ENCODE results near the gene TNFAIP8. TPM values are rescaled to one million over a fixed set of nuclear protein-coding genes. Genes with fewer than 3 reads are reported as not detected.

Gene TNFAIP8
- total RNA-seq, 1 experiment from 2014 or later, result 8.0 TPM

GRCh38 chr5:119344231-119344630 is 11.6 kb upstream of the TNFAIP8 start:
- in situ Hi-C loops (cut with HindIII; ENCODE audit: low pct_unique_long_range_greater_than_20kb, low sequenced_read_pairs), result no loop called here
- ChIA-PET CTCF (no interaction called here), POLR2A (no interaction called here)
- no peak for ATAC-seq
- no TSS peak for BruUV-seq (replicated peaks)
- Histone ChIP-seq H3K4me1 (ENCODE audit: control insufficient read depth, insufficient read depth, low read length) (no peaks in the 10 kb centered on the region), H3K4me3 (ENCODE audit: low read depth in 2 of 2, low read length in 2 of 2) (no peak overlapping the region), H3K36me3 (ENCODE audit: control insufficient read depth, insufficient read depth, low read length) (no peaks in the 10 kb centered on the region), H3K27me3 (ENCODE audit: control insufficient read depth, insufficient read depth, low read length) (no peaks in the 10 kb centered on the region), H3K9me3 (ENCODE audit: control insufficient read depth, insufficient read depth, low read depth, low read length) (no peaks in the 10 kb centered on the region), H3K27ac (ENCODE audit: low read length) (no peak overlapping the region)
- TF ChIP-seq, protein P1, sequence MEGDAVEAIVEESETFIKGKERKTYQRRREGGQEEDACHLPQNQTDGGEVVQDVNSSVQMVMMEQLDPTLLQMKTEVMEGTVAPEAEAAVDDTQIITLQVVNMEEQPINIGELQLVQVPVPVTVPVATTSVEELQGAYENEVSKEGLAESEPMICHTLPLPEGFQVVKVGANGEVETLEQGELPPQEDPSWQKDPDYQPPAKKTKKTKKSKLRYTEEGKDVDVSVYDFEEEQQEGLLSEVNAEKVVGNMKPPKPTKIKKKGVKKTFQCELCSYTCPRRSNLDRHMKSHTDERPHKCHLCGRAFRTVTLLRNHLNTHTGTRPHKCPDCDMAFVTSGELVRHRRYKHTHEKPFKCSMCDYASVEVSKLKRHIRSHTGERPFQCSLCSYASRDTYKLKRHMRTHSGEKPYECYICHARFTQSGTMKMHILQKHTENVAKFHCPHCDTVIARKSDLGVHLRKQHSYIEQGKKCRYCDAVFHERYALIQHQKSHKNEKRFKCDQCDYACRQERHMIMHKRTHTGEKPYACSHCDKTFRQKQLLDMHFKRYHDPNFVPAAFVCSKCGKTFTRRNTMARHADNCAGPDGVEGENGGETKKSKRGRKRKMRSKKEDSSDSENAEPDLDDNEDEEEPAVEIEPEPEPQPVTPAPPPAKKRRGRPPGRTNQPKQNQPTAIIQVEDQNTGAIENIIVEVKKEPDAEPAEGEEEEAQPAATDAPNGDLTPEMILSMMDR (IDR thresholded peaks at IDR 0.05), result no peak
- TF ChIP-seq REST (IDR thresholded peaks at IDR 0.05; ENCODE audit: insufficient read depth in 1 of 2, low read depth in 2 of 2, low read length in 1 of 2) (no peak), TCF7L2 (IDR thresholded peaks at IDR 0.05; ENCODE audit: low read depth, low read length) (no peak), POLR2AphosphoS5 (IDR thresholded peaks at IDR 0.05; ENCODE audit: low read depth, low read length) (no peak), SIN3A (IDR thresholded peaks at IDR 0.05; ENCODE audit: borderline replicate concordance, insufficient read depth, low read depth, low read length) (no peak)
- intact Hi-C loops (cut with micrococcal nuclease; ENCODE audit: unreplicated experiment), result no loop called here
- DNase-seq (ENCODE audit: low read depth, low spot score), result no peak

DNA sequence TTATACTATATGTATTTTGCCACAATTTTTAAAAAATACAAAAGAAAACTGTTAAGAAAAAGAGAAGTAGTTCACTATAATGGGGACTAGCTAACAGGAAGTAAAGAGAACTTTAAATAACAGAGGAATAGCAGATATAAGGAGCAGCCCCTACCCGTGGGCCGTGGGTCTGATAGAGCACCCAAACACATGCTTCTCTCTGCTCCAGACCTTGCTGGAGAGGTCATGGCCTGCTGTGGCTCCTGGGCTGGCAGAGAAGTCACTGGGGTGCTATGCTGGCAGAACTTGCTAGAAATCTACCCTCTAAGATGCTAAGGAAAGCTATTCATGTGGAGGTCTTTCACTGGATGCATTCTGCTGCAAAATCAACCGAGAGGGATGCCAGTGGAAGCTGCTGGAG is 10.0 kb upstream of the TNFAIP8 start:
- ATAC-seq (no peak), DNase-seq (ENCODE audit: low read depth, low spot score) (no peak)
- TF ChIP-seq REST (IDR thresholded peaks at IDR 0.05; ENCODE audit: insufficient read depth in 1 of 2, low read depth in 2 of 2, low read length in 1 of 2) (no peak), TCF7L2 (IDR thresholded peaks at IDR 0.05; ENCODE audit: low read depth, low read length) (no peak)
- TF ChIP-seq, protein P1 (IDR thresholded peaks at IDR 0.05), result no peak
- no peaks in the 10 kb centered on the region for H3K27me3 ChIP-seq (ENCODE audit: control insufficient read depth, insufficient read depth, low read length)
- H3K4me1 ChIP-seq (ENCODE audit: control insufficient read depth, insufficient read depth, low read length), result no peaks in the 10 kb centered on the region
- H3K36me3 ChIP-seq (ENCODE audit: control insufficient read depth, insufficient read depth, low read length), result no peaks in the 10 kb centered on the region
- no peaks in the 10 kb centered on the region for H3K9me3 ChIP-seq (ENCODE audit: control insufficient read depth, insufficient read depth, low read depth, low read length)
- in situ Hi-C loops (cut with HindIII; ENCODE audit: low pct_unique_long_range_greater_than_20kb, low sequenced_read_pairs) (no loop called here), intact Hi-C loops (cut with micrococcal nuclease; ENCODE audit: unreplicated experiment) (no loop called here)
- H3K4me3 ChIP-seq (ENCODE audit: low read depth in 2 of 2, low read length in 2 of 2), result no peak overlapping the region
- POLR2A ChIA-PET, result no interaction called here
- CTCF ChIA-PET, result no interaction called here
- no TSS peak for BruUV-seq (replicated peaks)
- H3K27ac ChIP-seq (ENCODE audit: low read length), result no peak overlapping the region
